HepG2 (cell line): ENCODE data around the gene MAP3K2. TPM values are rescaled to one million over a fixed set of nuclear protein-coding genes. Genes with fewer than 3 reads are reported as not detected.

Source experiments
- ATAC-seq: fragments of 200-7000 bp; cut with Tn5 transposase; 3 replicates; pipeline ENCODE4 v1.9.1; 2020; ENCODE audit warnings: mild to moderate bottlenecking, moderate library complexity
- BruUV-seq: library from RNA; stranded (reverse); fragments of 400-500 nt; replicated peaks from 2 replicates; lab custom pipeline; 2021; lab: Mats Ljungman, UMichigan
- CTCF ChIA-PET: fragments of 300-600 bp; formaldehyde crosslinking; extraction: SDS; loops from one replicate; lab custom pipeline; 2021; ENCODE audit warnings: low total read pairs, inconsistent platforms, low intra/inter-chr PET ratio; lab: Yijun Ruan, JAX
- POLR2A ChIA-PET: fragments of 350-600 bp; sonication (Branson Sonifier 250); formaldehyde crosslinking; loops from one replicate; lab custom pipeline; 2020; ENCODE audit warnings: antibody characterized with exemption, inconsistent platforms; lab: Yijun Ruan, JAX
- DNase-seq: peaks from one replicate; pipeline ENCODE4 v3.0.0-alpha.2; 2015; ENCODE audit warnings: low spot score
- FAIRE-seq: peaks from 3 replicates; lab custom pipeline; 2011; peaks lifted over from hg19 to GRCh38; lab: Jason Lieb, UNC
- H2AFZ ChIP-seq: one replicate; pipeline ENCODE4 v1.6.1; 2011; ENCODE audit warnings: low read length, inconsistent platforms
- H3K27ac ChIP-seq: fragments of 300-600 bp; 3 replicates; pipeline ENCODE4 v1.8.0; 2011; ENCODE audit warnings: mixed run types, mild to moderate bottlenecking, mixed read lengths, low read length, inconsistent platforms; ENCODE audit not compliant: insufficient read depth; ENCODE audit errors: extremely low read length
- H3K27me3 ChIP-seq, 2 experiments: fragments of 200-600 bp in 1 of 2; 2 replicates in 1 of 2; 3 replicates in 1 of 2; pipeline versions ENCODE4 v1.6.0 to v1.8.0; 2011; ENCODE audit warnings: low read length in 2 of 2, mild to moderate bottlenecking in 2 of 2, moderate library complexity in 2 of 2, inconsistent platforms in 1 of 2; ENCODE audit not compliant: insufficient read depth in 2 of 2, control insufficient read depth in 1 of 2
- H3K36me3 ChIP-seq, 2 experiments: fragments of 200-600 bp in 1 of 2; replicated peaks in 1 of 2; 2 replicates in 1 of 2; 3 replicates in 1 of 2; pipeline versions ENCODE4 v1.5.1 to v1.8.0; 2011; ENCODE audit warnings: low read length in 2 of 2, inconsistent platforms in 1 of 2; ENCODE audit not compliant: insufficient read depth in 2 of 2, control insufficient read depth in 1 of 2
- H3K4me1 ChIP-seq: 2 replicates; pipeline ENCODE4 v1.5.1; 2012; ENCODE audit warnings: low read length, inconsistent platforms; ENCODE audit not compliant: insufficient read depth
- H3K4me2 ChIP-seq: 2 replicates; pipeline ENCODE4 v1.6.0; 2011; ENCODE audit warnings: low read depth, low read length, inconsistent platforms
- H3K4me3 ChIP-seq, 3 experiments: fragments of 200-600 bp in 1 of 3; sonication (generic), shearing (Covaris generic) in 1 of 3; replicated peaks in 1 of 3; 2 replicates each; pipeline ENCODE4 v1.5.1; 2011 to 2016; ENCODE audit warnings: low read length in 3 of 3, inconsistent platforms in 2 of 3, low read depth in 2 of 3, mild to moderate bottlenecking in 2 of 3, control low read depth in 1 of 3, mixed read lengths in 1 of 3; ENCODE audit not compliant: insufficient read depth in 1 of 3
- H3K79me2 ChIP-seq: one replicate; pipeline ENCODE4 v1.6.1; 2011; ENCODE audit warnings: low read length, inconsistent platforms; ENCODE audit not compliant: insufficient read depth
- H3K9ac ChIP-seq: 2 replicates; pipeline ENCODE4 v1.6.0; 2011; ENCODE audit warnings: mild to moderate bottlenecking, low read depth, low read length, inconsistent platforms; ENCODE audit not compliant: insufficient read depth
- H3K9me3 ChIP-seq: 2 replicates; pipeline ENCODE4 v1.5.1; 2012; ENCODE audit warnings: mild to moderate bottlenecking, low read length
- H4K20me1 ChIP-seq: 2 replicates; pipeline ENCODE4 v1.6.0; 2011; ENCODE audit warnings: inconsistent platforms, mild to moderate bottlenecking, low read length, moderate library complexity; ENCODE audit not compliant: insufficient read depth
- BRD4 ChIP-seq: sonication (generic); formaldehyde crosslinking; IDR thresholded peaks from 2 replicates; pipeline ENCODE4 v1.4.0; 2020; ENCODE audit warnings: missing genetic modification reagents
- DBP ChIP-seq: sonication (generic); formaldehyde crosslinking; IDR thresholded peaks from 2 replicates; pipeline ENCODE4 v1.4.0; 2020; ENCODE audit warnings: missing genetic modification reagents; ENCODE audit errors: not compliant biosample characterization
- DDIT3 ChIP-seq: sonication (generic); formaldehyde crosslinking; IDR thresholded peaks from 2 replicates; pipeline ENCODE4 v1.4.0; 2020; ENCODE audit warnings: mild to moderate bottlenecking, missing genetic modification reagents
- EEA1 ChIP-seq: sonication (generic); formaldehyde crosslinking; IDR thresholded peaks from 2 replicates; pipeline ENCODE4 v1.5.1; 2020; ENCODE audit warnings: mild to moderate bottlenecking, missing genetic modification reagents, borderline replicate concordance
- ETV5 ChIP-seq: IDR thresholded peaks from 2 replicates; pipeline ENCODE4 v1.6.1; 2018; ENCODE audit warnings: missing biosample characterization, missing genetic modification reagents, inconsistent platforms, borderline replicate concordance
- FOXJ3 ChIP-seq: sonication (generic); formaldehyde crosslinking; IDR thresholded peaks from 2 replicates; pipeline ENCODE4 v1.4.0; 2020; ENCODE audit warnings: missing genetic modification reagents, mild to moderate bottlenecking, borderline replicate concordance
- MBD4 ChIP-seq: IDR thresholded peaks from 2 replicates; pipeline ENCODE4 v1.6.1; 2012; ENCODE audit warnings: low read length, inconsistent platforms, borderline replicate concordance
- MTF2 ChIP-seq: sonication (generic); formaldehyde crosslinking; IDR thresholded peaks from 2 replicates; pipeline ENCODE4 v1.5.0; 2020; ENCODE audit warnings: missing genetic modification reagents, borderline replicate concordance
- NFE2L1 ChIP-seq: sonication (generic); formaldehyde crosslinking; IDR thresholded peaks from 2 replicates; pipeline ENCODE4 v1.4.0; 2020; ENCODE audit warnings: missing genetic modification reagents, mild to moderate bottlenecking, borderline replicate concordance
- NR2F2 ChIP-seq: IDR thresholded peaks from 2 replicates; pipeline ENCODE4 v1.6.1; 2012; ENCODE audit warnings: low read depth, inconsistent platforms, borderline replicate concordance
- ZNF234 ChIP-seq: sonication (generic); formaldehyde crosslinking; conservative IDR thresholded peaks from 2 replicates; pipeline ENCODE4 v1.5.1; 2020; ENCODE audit warnings: mild to moderate bottlenecking, missing genetic modification reagents
- ZNF468 ChIP-seq: sonication (generic); formaldehyde crosslinking; IDR thresholded peaks from 2 replicates; pipeline ENCODE4 v1.8.0; 2022; ENCODE audit warnings: mild to moderate bottlenecking, moderate library complexity, missing genetic modification reagents
- ZNF543 ChIP-seq: sonication (generic); formaldehyde crosslinking; IDR thresholded peaks from 2 replicates; pipeline ENCODE4 v1.4.0; 2020; ENCODE audit warnings: mild to moderate bottlenecking, missing genetic modification reagents
- ZNF577 ChIP-seq: sonication (generic); formaldehyde crosslinking; IDR thresholded peaks from 2 replicates; pipeline ENCODE4 v1.4.0; 2020; ENCODE audit warnings: mild to moderate bottlenecking, low read depth, missing genetic modification reagents, borderline replicate concordance
- ZSCAN12 ChIP-seq: sonication (generic); formaldehyde crosslinking; IDR thresholded peaks from 2 replicates; pipeline ENCODE4 v1.9.0; 2021; ENCODE audit warnings: mild to moderate bottlenecking, missing genetic modification reagents
- ZSCAN22 ChIP-seq: sonication (generic); formaldehyde crosslinking; IDR thresholded peaks from 2 replicates; pipeline ENCODE4 v1.4.0; 2020; ENCODE audit warnings: mild to moderate bottlenecking, missing genetic modification reagents
- WGBS: methylation state at CpG from one replicate; pipeline ENCODE4 v1.1.6; 2017; ENCODE audit warnings: low lambda C conversion rate; 5-methylcytosine and 5-hydroxymethylcytosine counted together
- in situ Hi-C: cut with HindIII; loops from 2 replicates; pipeline ENCODE4 v1.10.0; 2017; ENCODE audit warnings: low pct_unique_long_range_greater_than_20kb; ENCODE audit not compliant: extremely low pct_ligation_motif_present
- intact Hi-C: fragments of 100-400 bp; cut with micrococcal nuclease; formaldehyde crosslinking; loops from one replicate; pipeline ENCODE4 v1.10.0; 2022; ENCODE audit not compliant: unreplicated experiment
- polyA plus RNA-seq, 8 experiments: library from polyadenylated mRNA; depleted of rRNA in 3 of 8; stranded (reverse) in 7 of 8; unstranded in 1 of 8; fragments of >200 nt; fragmentation: Illumina TruSeq in 4 of 8; extraction: Trizol in 4 of 8; gene quantifications; 2 replicates each; pipeline versions ENCODE4 v1.2.1 to v1.2.3, GENCODE V29; 2011 to 2016; ENCODE audit warnings: low read depth in 4 of 8, missing spikeins in 1 of 8, mixed read lengths in 1 of 8; ENCODE audit not compliant: insufficient read depth in 1 of 8
- total RNA-seq, 5 experiments: library from RNA; depleted of rRNA; stranded (reverse); fragments of >200 nt; fragmentation: Illumina TruSeq; extraction: Trizol; gene quantifications; 2 replicates each; pipeline ENCODE4 v1.2.3, GENCODE V29; 2016; ENCODE audit warnings: low read depth in 1 of 5
- TF ChIP-seq, protein P1 (sequence below): sonication (generic); formaldehyde crosslinking; IDR thresholded peaks from 2 replicates; pipeline ENCODE4 v1.4.0; 2020; ENCODE audit warnings: missing genetic modification reagents
- TF ChIP-seq, protein P2 (sequence below): sonication (generic); formaldehyde crosslinking; IDR thresholded peaks from 2 replicates; pipeline ENCODE4 v1.5.0; 2020; ENCODE audit warnings: missing genetic modification reagents

The MAP3K2 gene
- total and polyA plus RNA-seq, 2 of the 13 experiments (the other 11 are each of a cell fraction or from before 2014, with no cell fraction given): 12.2 to 37.2 TPM

GRCh38 chr2:127332335-127332734, 55.4 kb downstream of the MAP3K2 start:
- 91% methylated on average over 1 of the region's 1 CpG for WGBS
- BruUV-seq: no TSS peak
- H3K27me3 ChIP-seq: no peaks in the 10 kb centered on the region
- no peak overlapping the region for H3K9ac ChIP-seq
- no peaks in the 10 kb centered on the region for H3K9me3 ChIP-seq
- ATAC-seq (no peak), DNase-seq (no peak), FAIRE-seq (no peak)
- intact Hi-C loops (no loop called here), in situ Hi-C loops (no loop called here)
- CTCF ChIA-PET: no interaction called here
- POLR2A ChIA-PET: no interaction called here
- no peaks in the 10 kb centered on the region for H3K4me1 ChIP-seq
- no peaks in the 10 kb centered on the region for H4K20me1 ChIP-seq
- no peak overlapping the region for H3K4me2 ChIP-seq
- H2AFZ ChIP-seq: no peak overlapping the region
- peaks cover 16 to 48% of the 10 kb centered on the region in 2 experiments for H3K36me3 ChIP-seq
- no peak overlapping the region for H3K27ac ChIP-seq
- no peaks in the 10 kb centered on the region for H3K79me2 ChIP-seq
- TF ChIP-seq MBD4 (no peak), FOXJ3 (CRISPR knock-in tag) (no peak), EEA1 (CRISPR knock-in tag) (no peak), ETV5 (CRISPR knock-in tag) (no peak), ZNF468 (no peak), ZNF543 (CRISPR knock-in tag) (no peak), NFE2L1 (no peak), NR2F2 (no peak)
- TF ChIP-seq, protein P1, sequence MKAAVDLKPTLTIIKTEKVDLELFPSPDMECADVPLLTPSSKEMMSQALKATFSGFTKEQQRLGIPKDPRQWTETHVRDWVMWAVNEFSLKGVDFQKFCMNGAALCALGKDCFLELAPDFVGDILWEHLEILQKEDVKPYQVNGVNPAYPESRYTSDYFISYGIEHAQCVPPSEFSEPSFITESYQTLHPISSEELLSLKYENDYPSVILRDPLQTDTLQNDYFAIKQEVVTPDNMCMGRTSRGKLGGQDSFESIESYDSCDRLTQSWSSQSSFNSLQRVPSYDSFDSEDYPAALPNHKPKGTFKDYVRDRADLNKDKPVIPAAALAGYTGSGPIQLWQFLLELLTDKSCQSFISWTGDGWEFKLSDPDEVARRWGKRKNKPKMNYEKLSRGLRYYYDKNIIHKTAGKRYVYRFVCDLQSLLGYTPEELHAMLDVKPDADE: no peak
- H3K4me3 ChIP-seq: no peak overlapping the region

- POLR2A ChIA-PET: no interaction called here
- DNase-seq: no peak
- CTCF ChIA-PET: no interaction called here
- TF ChIP-seq ZSCAN12 (CRISPR knock-in tag): no peak
- no peak for TF ChIP-seq ZNF234
- TF ChIP-seq BRD4 (CRISPR knock-in tag): no peak
- no peak for TF ChIP-seq ZNF577 (CRISPR knock-in tag)
- TF ChIP-seq DDIT3: no peak
- no peak for TF ChIP-seq FOXJ3 (CRISPR knock-in tag)
- TF ChIP-seq DBP (CRISPR knock-in tag): no peak
- TF ChIP-seq MTF2 (CRISPR knock-in tag): no peak
- TF ChIP-seq, protein P2, sequence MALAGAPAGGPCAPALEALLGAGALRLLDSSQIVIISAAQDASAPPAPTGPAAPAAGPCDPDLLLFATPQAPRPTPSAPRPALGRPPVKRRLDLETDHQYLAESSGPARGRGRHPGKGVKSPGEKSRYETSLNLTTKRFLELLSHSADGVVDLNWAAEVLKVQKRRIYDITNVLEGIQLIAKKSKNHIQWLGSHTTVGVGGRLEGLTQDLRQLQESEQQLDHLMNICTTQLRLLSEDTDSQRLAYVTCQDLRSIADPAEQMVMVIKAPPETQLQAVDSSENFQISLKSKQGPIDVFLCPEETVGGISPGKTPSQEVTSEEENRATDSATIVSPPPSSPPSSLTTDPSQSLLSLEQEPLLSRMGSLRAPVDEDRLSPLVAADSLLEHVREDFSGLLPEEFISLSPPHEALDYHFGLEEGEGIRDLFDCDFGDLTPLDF (CRISPR knock-in tag): no peak
- TF ChIP-seq ZSCAN22 (CRISPR knock-in tag): no peak
These were observed 57.0 kb downstream of the MAP3K2 start for GRCh38 chr2:127330753-127331152.

More at GRCh38 chr2:127330753-127331152, 57.0 kb downstream of the MAP3K2 start:
- H3K9me3 ChIP-seq: no peaks in the 10 kb centered on the region
- ATAC-seq (no peak), FAIRE-seq (no peak)
- WGBS: 97% methylated on average over 1 of the region's 1 CpG
- H3K27me3 ChIP-seq: no peaks in the 10 kb centered on the region
- no peak overlapping the region for H3K4me2 ChIP-seq
- H4K20me1 ChIP-seq: no peaks in the 10 kb centered on the region
- no peak overlapping the region for H2AFZ ChIP-seq
- no peaks in the 10 kb centered on the region for H3K79me2 ChIP-seq
- no peaks in the 10 kb centered on the region for H3K4me1 ChIP-seq
- intact Hi-C loops (no loop called here), in situ Hi-C loops (no loop called here)
- H3K9ac ChIP-seq: no peak overlapping the region
- H3K4me3 ChIP-seq: no peak overlapping the region
- no peak overlapping the region for H3K27ac ChIP-seq
- H3K36me3 ChIP-seq: peaks cover 15 to 48% of the 10 kb centered on the region in 2 experiments
- BruUV-seq: no TSS peak
